Activated T-cell treated with anti-CD3 and anti-CD28 coated beads for 48 hours (primary cell): ENCODE results near the gene KDM4F.

Source experiments
- DNase-seq: peaks from one replicate; pipeline ENCODE4 v3.0.0-alpha.2; 2020; ENCODE audit warnings: low read depth

KDM4F gene

DNA sequence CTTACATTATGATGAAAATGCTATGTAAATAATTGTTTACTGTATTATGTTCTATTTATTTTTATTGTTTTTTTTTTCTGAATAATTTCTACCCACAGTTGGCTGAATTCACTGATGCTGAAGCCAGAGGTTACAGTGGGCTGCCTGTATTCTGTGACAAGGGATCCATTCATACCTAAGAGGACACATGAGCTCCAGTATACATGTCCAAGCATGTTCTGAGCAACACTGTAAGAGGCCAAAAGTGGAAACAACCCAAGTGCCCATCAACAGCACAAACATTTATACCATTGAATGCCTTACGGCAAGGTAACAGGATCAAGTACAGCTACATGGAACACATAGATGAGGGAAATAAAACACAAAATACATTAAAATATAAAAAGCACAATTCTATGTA lies 16.1 kb downstream of the KDM4F start:
- no peak for DNase-seq

DNA sequence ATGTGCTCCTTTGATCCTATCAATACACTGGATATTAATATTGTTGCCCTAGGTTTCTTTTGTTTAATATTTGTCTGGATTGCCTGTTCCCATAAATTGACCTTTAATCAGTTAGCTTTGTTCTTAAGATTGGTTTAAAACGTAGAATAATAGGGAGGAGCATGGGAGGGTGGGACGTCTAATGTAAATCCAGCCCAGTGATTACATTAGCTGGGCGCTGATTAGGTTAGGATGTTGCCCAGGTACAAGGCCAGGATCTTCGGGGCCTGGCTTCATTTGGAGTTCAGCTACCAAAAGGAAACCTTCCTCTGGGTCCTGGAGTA lies 17.5 kb downstream of the KDM4F start, which contains the start of gene SRSF8:
SRSF8 (plus strand) TSS at position 204 of the 323 bp plus-strand sequence. CDS start 308 bp downstream, outside the sequence.
- no peak for DNase-seq

GRCh38 chr11:95067039-95067840 lies 18.0 kb downstream of the KDM4F start:
- DNase-seq = peak; percentile 75

DNA sequence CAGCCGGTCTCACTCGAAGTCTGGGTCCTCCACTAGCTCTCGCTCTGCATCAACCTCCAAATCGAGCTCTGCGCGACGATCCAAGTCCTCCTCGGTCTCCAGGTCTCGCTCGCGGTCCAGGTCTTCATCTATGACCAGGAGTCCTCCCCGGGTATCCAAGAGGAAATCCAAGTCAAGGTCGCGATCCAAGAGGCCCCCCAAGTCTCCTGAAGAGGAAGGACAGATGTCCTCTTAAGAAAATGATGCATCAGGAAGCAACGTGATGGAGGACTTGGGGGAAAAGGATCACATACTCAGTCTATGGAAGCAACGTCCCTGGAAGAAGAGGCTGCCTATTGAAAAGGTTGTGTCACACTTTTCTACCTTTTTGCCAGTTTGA lies 18.6 kb downstream of the KDM4F start:
- DNase-seq = no peak

DNA sequence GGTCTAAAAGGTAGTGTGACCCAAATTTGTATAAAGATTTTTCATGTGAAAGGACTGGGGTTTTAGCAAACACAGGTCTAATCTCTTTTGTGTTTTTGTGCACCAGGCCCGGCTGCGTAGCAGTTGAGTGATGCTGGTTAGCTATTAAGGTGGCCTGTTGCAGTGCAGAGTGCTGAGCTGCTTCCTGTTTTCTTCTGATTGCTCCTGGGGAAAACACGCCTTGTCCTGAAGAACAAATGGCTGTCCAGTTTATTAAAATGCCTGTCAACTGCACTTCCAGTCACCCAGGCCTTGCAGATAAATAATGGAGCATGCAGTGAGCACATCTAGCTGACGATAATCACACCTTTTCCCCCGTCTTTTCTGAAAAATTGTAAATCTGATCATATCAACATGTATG lies 19.3 kb downstream of the KDM4F start:
- peak; percentile 43 for DNase-seq

DNA sequence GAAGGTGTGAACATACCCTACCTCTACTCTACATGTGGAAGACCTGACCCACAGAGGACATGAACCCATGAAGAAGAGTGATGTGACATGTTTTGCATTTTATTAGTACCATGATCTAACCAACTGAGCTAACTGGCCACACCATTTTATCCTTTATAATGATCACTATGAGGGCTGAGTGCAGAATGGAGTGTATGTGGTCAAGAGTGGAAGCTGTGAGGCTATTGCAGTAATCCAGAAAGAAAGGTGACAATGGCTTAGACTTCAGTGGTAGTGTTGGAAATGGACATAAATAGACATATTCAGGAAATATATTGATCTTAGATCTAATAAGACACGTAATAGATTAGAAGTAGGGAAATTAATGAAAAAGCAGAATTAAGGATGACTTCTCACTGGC lies 21.2 kb downstream of the KDM4F start:
- DNase-seq = no peak

DNA sequence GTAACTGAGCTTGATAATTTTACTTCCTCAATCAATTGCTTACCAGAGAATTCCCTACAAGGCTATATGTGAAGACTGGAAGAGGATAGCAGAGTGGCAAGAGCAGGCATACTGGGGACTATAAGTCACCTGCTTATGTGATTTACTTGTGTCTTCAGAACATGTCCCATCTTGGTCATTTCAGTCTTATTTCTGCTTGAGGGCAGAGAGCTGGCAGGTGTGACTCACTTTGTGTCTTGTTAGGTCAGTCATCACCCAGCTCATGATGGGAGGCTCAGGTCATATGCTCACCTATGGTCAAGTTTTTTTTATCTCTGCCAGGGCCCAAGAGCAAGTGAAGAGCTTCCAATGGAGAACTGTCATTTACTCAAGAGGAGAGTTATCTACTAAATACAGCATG lies 23.7 kb downstream of the KDM4F start:
- no peak for DNase-seq

DNA sequence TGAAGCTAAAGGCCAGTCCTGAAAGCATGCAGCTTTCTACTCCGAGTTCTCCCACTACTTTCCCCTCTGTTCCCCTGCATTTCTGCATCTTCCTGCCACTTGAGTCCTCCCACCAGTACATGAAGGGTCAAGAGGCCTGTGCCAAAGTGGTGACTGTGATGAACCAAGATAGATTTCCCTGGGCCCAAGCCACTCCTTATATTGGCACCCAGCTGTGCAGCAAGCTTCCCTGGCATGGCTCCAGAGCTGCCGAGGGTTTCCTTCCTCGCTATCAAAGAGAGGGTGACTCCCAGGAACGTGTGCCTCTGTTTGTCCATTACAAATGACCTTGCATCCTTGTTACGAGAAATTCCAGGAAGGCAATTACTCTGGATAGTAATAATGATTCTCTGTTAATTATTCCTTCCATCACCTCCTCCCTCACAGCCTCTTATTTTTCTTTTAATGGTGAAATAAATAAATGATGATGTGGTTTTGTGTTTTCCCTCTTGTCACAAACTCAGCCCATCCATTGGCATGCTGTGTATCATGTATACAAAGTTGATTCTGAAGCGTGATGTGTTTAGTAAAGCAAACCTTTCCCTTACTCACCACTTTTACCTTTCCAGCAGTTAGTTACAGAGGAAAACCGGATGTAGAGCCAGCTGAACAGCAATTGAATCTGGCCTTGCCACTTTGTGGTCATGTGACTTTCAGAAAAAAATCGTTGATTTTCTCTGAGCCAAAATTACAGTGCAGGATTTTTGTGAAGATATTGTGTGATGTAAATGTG lies 25.8 kb downstream of the KDM4F start:
- DNase-seq = no peak

DNA sequence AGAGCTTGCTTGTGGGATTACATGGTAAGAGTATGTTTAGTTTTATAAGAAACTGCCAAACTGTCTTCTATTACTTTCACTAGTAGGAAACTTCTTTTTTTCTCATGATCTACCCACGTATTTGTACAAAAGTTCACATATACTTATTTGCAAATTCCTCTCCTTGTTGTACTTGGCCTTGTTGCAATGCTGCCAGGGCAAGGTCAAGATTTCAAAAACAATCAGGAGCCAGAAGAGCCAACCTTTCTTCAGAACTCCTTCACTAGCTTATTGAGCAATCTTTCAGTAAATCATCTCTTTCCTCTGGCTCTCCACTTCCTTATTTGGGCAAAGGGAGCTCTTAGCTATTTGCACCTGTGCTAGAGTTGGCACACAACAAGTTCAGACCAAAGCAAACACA lies 27.2 kb downstream of the KDM4F start:
- no peak for DNase-seq

- no peak for DNase-seq
These were observed 27.8 kb downstream of the KDM4F start for GRCh38 chr11:95076981-95077380.

DNA sequence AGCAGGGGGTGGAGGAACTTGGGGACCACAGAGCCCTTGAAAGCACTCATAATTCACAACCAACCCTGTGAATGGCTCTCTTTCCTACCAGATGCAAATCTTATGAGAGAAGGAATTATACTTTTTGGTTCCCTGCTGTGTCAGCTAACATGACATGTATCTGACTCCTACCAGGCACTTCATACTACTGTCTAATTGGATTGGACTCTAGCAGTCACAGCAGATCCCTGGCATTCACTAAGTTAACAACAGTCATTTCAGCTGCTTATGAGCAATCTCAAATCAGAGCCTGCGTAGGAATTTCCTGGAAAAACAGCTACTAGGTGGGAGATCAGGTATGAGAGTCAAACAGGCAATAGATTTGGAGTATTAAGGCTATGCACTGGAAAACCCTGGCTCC lies 29.3 kb downstream of the KDM4F start:
- no peak for DNase-seq

DNA sequence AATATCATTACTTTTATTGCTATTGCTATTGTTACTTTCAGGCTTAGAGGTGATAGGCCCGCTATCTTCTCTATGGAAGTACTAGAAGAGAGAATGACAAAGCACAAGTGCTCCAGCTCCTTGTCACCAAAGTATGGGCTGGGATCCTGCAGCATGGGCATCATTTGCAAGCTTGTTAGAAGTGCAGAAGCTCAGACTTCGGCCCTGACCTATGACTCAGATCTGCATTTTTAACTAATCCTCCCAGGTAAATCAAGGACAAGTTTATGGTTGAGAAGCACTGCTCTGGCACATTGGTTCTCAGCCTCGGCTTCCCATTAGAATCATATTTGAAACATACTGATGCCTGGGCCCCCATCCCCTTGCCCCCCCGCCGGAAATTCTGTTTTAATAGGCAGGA lies 31.8 kb downstream of the KDM4F start:
- no peak for DNase-seq

- DNase-seq = no peak
These were observed 32.2 kb downstream of the KDM4F start for GRCh38 chr11:95081412-95081811.

DNA sequence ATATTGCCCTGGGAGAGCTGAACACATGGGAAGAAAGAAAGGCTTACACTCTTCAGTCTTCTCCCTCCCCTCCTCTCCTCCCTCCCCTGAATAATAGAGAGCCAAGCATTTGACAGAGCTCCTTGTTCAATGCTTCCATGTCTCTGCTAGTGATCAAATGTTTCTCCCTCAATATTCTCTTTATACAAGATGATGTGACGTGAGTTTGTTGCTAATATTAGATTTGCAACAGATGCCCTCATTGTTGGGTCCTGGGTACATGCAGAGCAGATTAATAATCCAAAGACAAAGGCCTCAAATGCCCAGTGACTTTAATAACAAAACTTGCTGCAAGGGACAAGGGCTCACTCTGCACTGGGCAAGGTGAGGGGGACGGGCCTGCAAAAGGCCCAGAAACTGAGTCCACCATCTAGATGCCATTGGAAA lies 33.4 kb downstream of the KDM4F start:
- no peak for DNase-seq

GRCh38 chr11:95084509-95084908 lies 35.3 kb downstream of the KDM4F start:
- peak; percentile 43 for DNase-seq

DNA sequence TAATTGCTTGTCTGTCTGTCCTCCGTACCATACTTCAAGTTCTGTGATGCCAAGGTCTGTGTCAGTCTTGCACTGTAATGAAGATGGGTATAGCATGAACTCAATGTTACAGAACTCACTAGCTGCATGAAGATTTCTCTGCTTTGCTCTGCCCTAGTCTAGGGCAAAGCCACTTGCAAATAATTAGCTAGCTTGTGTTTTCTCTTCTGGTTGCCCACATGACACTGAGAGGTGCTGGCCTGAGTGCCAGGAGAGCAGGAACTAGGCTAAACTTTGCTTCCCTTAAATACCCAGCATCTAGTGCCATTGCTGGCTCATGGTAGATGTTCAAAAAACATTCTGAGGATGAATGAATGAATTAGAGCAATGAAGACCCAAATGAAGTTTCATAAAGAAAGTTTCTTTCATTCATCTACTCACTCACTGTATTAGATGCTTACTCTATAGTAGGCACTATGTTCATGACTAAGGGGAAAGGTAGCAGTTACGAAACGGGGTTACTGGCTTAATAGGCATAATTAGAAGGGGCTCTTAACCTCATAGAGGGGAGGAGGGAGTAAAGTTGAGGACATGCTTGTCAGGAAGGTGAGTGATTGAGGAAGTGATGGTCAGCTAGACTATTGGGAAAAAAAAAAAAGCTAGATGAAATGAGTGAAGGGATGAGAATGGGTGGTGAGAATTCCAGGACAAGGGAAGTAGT lies 36.0 kb downstream of the KDM4F start:
- no peak for DNase-seq

GRCh38 chr11:95086151-95086550 lies 36.9 kb downstream of the KDM4F start:
- DNase-seq = no peak

- DNase-seq = no peak
These were observed 37.8 kb downstream of the KDM4F start for GRCh38 chr11:95086836-95087570.

- DNase-seq = no peak
These were observed 39.9 kb downstream of the KDM4F start for GRCh38 chr11:95088946-95089619.

GRCh38 chr11:95089620-95090542 lies 40.7 kb downstream of the KDM4F start, which contains the start of gene ENDOD1:
Gene ENDOD1, plus strand, starts transcription at chr11:95089846. Its CDS starts 82 bp downstream, at chr11:95089928.
- DNase-seq = peak; percentile 86
